Muscle of leg (tissue), 11 donors: ENCODE results near the gene CHST15. TPM values are rescaled to one million over a fixed set of nuclear protein-coding genes. Genes with fewer than 3 reads are reported as not detected.

Experiments
- DNase-seq: peaks from one replicate; pipeline ENCODE4 v3.0.0; 2013
- H3K27ac ChIP-seq: one replicate; pipeline ENCODE4 v1.5.1; 2013; ENCODE audit warnings: mild to moderate bottlenecking, low read length, control low read depth
- H3K27me3 ChIP-seq: one replicate; pipeline ENCODE4 v1.6.1; 2013; ENCODE audit warnings: low read length; ENCODE audit not compliant: control insufficient read depth, insufficient read depth
- H3K36me3 ChIP-seq: one replicate; pipeline ENCODE4 v1.6.1; 2013; ENCODE audit warnings: low read length; ENCODE audit not compliant: control insufficient read depth, insufficient read depth
- H3K4me1 ChIP-seq: one replicate; pipeline ENCODE4 v1.6.1; 2013; ENCODE audit warnings: low read length; ENCODE audit not compliant: control insufficient read depth, insufficient read depth
- H3K4me3 ChIP-seq: one replicate; pipeline ENCODE4 v1.5.1; 2013; ENCODE audit warnings: low read length, control low read depth
- H3K9me3 ChIP-seq: replicated peaks from 2 replicates; pipeline ENCODE4 v1.6.1; 2013; ENCODE audit warnings: low read depth, low read length; ENCODE audit not compliant: control insufficient read depth
- WGBS: methylation state at CpG from one replicate; pipeline ENCODE4 v1.1.5; 2013; ENCODE audit warnings: missing lambda C conversion rate; ENCODE audit not compliant: insufficient coverage; 5-methylcytosine and 5-hydroxymethylcytosine counted together
- polyA plus RNA-seq, 8 donors: library from polyadenylated mRNA; unstranded; fragments of 120-200 nt; gene quantifications; one replicate each; pipeline versions ENCODE4 v1.2.1 to v1.2.3, GENCODE V29; 2013; ENCODE audit warnings: inconsistent platforms in 1 of 8, low replicate concordance in 1 of 8; ENCODE audit not compliant: insufficient read length in 8 of 8, insufficient read depth in 1 of 8
- total RNA-seq: library from RNA; stranded (reverse); fragments of 120-200 nt; gene quantifications from one replicate; pipeline ENCODE4 v1.2.4, GENCODE V29; 2013

Gene CHST15
- total and polyA plus RNA-seq, 9 donors, result 10.6 to 19.7 (median 16.3) TPM

DNA sequence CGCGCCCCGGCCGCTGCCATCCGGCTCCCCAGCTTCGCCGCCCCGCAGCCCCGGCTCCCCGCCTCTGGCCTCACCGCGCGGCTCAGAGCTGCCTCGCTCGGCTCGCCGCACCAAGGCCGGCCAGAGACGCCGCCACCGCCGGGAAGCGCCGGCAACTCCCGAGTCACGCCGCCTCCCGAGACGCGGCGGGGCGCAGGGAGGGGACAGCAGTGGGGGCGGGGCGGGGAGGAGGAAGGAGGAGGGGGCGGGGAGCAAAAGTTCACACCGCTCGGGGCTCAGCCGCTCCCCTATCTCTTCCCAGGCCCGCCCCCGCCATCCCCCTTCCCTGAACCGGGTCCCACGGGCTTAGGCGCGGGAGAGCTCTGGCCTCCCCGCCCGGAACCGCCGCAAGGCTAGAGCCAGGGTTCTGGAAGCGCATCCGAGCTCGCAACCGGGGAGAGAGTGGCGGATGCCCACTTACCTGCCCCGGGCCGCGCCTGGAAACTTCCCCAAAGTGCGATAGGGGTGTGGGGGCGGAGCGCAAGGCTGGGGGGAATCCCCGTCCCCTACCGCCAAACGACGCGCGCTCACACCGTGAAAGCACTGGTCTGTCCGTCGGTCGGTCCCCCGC, 1.0 kb downstream of the CHST15 start:
- peak overlapping the region; percentile 59 for H3K27ac ChIP-seq
- H3K4me1 ChIP-seq, result peaks cover 35% of the 10 kb centered on the region
- H3K4me3 ChIP-seq, result peak overlapping the region; percentile 70
- H3K9me3 ChIP-seq, result peaks cover 4% of the 10 kb centered on the region
- H3K27me3 ChIP-seq, result peaks cover 47% of the 10 kb centered on the region
- DNase-seq, result peak; percentile 76
- H3K36me3 ChIP-seq, result no peaks in the 10 kb centered on the region
- under 1% methylated on average over 53 of the region's 70 CpGs for WGBS

DNA sequence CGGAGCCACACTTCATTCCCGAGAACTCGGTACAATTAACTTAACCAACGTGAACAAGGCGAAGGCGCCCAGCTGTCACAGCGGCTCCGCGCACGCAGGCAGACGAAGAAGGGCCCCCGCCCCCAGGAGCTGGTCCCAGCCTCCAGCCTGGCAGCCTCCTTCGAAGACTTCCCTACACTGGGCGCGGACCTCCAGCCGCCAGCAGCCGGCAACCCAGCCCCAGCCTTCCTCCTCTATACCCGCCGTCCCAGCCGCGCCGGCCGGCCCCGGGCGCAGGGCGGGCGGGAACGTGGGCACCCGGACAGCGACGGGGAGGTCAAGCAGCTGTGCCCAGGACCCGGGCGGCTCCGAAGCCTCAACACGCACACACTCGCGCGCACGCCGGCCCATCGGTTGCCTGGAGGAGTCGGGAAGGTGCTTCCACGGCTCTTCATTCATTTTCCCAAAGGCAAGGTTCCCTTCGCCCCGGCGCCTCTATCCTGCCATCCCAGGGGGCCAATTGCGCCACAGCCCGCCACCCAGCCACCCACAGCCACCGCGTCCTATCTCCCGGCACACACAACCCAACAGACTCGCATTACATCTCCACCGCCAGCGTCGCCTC, 1.6 kb downstream of the CHST15 start:
- WGBS, result 3% methylated on average over 48 of the region's 55 CpGs
- peaks cover 4% of the 10 kb centered on the region for H3K9me3 ChIP-seq
- peaks cover 35% of the 10 kb centered on the region for H3K4me1 ChIP-seq
- DNase-seq, result peak; percentile 48
- no peaks in the 10 kb centered on the region for H3K36me3 ChIP-seq
- peak overlapping the region; percentile 20 for H3K27ac ChIP-seq
- H3K27me3 ChIP-seq, result peaks cover 45% of the 10 kb centered on the region
- H3K4me3 ChIP-seq, result peak overlapping the region; percentile 58

DNA sequence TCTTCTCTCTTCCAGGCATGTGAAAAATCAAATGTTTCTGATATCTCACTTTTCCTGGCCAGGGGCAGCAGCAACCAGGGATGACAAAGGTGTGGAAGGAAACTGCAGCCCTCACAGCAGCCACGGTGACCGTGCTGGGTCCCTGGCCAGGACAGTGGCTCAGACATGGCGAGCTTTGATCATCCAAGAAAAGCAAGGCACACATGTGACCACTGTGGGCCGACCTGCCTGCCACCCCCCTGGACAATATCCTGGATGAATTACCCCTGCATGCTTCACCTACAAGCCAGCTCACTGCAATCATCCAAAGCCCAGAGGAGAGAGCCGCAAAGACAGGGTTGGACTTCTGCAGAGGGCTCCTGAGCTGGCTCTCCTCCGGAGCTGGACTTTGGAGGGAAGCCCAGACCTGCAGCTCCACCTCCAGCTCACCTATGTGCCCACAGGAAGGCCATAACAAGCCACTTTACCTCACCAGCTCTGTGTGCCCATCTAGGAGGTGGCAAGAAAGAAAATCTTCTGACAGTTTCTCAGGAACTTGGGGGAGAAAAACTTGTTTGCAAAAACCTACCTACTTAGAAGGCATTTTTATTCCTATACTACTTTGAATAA, 2.7 kb downstream of the CHST15 start:
- Histone ChIP-seq H3K27me3 (peaks cover 43% of the 10 kb centered on the region), H3K27ac (no peak overlapping the region), H3K36me3 (no peaks in the 10 kb centered on the region), H3K4me1 (peaks cover 35% of the 10 kb centered on the region), H3K4me3 (no peak overlapping the region), H3K9me3 (no peaks in the 10 kb centered on the region)
- DNase-seq, result no peak
- WGBS, result 51% methylated on average over 3 of the region's 6 CpGs

DNA sequence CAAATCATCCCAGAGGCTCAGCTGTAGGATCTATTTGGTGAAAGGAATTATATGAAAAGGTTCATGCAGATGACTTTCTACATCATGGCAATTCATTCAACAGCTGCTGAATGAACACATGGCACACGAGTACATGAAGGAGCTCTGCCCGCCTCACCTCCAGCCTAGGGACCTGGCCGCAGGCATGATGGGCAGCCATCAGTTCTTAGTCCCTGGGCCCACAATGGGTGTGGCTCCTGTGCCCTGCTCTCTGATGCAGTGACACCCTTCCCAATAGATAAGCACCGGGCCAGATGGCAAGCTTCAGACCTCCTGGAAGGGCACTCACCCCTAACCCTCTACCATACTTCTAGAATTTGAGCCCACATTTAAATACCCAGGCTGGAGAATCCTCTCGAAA, 3.5 kb downstream of the CHST15 start:
- no peak overlapping the region for H3K4me3 ChIP-seq
- H3K27me3 ChIP-seq, result peaks cover 43% of the 10 kb centered on the region
- H3K36me3 ChIP-seq, result no peaks in the 10 kb centered on the region
- H3K9me3 ChIP-seq, result no peaks in the 10 kb centered on the region
- WGBS, result 88% methylated on average over 5 of the region's 5 CpGs
- H3K27ac ChIP-seq, result no peak overlapping the region
- H3K4me1 ChIP-seq, result peaks cover 30% of the 10 kb centered on the region
- DNase-seq, result no peak

GRCh38 chr10:124088915-124089314, 4.5 kb downstream of the CHST15 start:
- H3K27me3 ChIP-seq, result peaks cover 39% of the 10 kb centered on the region
- no peak for DNase-seq
- WGBS, result no CpG with 5 or more reads among the region's 2 CpGs
- no peaks in the 10 kb centered on the region for H3K9me3 ChIP-seq
- no peaks in the 10 kb centered on the region for H3K36me3 ChIP-seq
- no peak overlapping the region for H3K27ac ChIP-seq
- H3K4me1 ChIP-seq, result peaks cover 26% of the 10 kb centered on the region
- H3K4me3 ChIP-seq, result no peak overlapping the region

- H3K36me3 ChIP-seq, result no peaks in the 10 kb centered on the region
- H3K27me3 ChIP-seq, result peaks cover 34% of the 10 kb centered on the region
- peaks cover 19% of the 10 kb centered on the region for H3K4me1 ChIP-seq
- 75% methylated on average over 18 of the region's 27 CpGs for WGBS
- no peaks in the 10 kb centered on the region for H3K9me3 ChIP-seq
- DNase-seq, result no peak
- no peak overlapping the region for H3K27ac ChIP-seq
- H3K4me3 ChIP-seq, result no peak overlapping the region
These were observed 5.4 kb downstream of the CHST15 start for GRCh38 chr10:124087672-124088634.

GRCh38 chr10:124086787-124087671, 6.4 kb downstream of the CHST15 start:
- H3K36me3 ChIP-seq, result no peaks in the 10 kb centered on the region
- peaks cover 30% of the 10 kb centered on the region for H3K27me3 ChIP-seq
- H3K27ac ChIP-seq, result no peak overlapping the region
- 85% methylated on average over 12 of the region's 18 CpGs for WGBS
- DNase-seq, result no peak
- peaks cover 12% of the 10 kb centered on the region for H3K4me1 ChIP-seq
- no peak overlapping the region for H3K4me3 ChIP-seq
- no peaks in the 10 kb centered on the region for H3K9me3 ChIP-seq

GRCh38 chr10:124086097-124086710, 7.2 kb downstream of the CHST15 start:
- Histone ChIP-seq H3K4me3 (no peak overlapping the region), H3K4me1 (peaks cover 8% of the 10 kb centered on the region), H3K9me3 (no peaks in the 10 kb centered on the region), H3K36me3 (no peaks in the 10 kb centered on the region), H3K27ac (no peak overlapping the region), H3K27me3 (peaks cover 22% of the 10 kb centered on the region)
- DNase-seq, result no peak
- 86% methylated on average over 11 of the region's 14 CpGs for WGBS

DNA sequence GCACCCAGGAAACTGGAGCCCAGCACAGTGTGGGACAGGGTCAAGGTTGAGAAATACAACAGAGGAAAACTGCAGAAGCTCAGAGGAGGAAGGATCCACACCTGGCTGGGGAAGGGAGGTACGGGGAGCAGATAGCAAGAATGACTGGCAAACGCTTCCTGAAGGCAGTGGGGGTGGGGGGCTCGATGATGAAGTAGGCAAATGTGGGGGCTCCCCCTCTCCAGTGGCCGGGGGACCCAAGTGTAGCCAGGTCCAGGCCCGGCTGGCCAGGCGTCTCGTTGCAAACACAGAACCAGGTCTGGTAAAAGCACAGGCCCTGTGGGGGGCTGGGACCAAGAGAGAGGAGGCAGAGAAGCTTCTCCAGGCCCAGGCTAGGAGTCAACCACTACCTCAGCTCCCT, 7.7 kb downstream of the CHST15 start:
- H3K36me3 ChIP-seq, result no peaks in the 10 kb centered on the region
- no peaks in the 10 kb centered on the region for H3K9me3 ChIP-seq
- H3K27me3 ChIP-seq, result peaks cover 18% of the 10 kb centered on the region
- H3K4me3 ChIP-seq, result no peak overlapping the region
- no peak overlapping the region for H3K27ac ChIP-seq
- peaks cover 7% of the 10 kb centered on the region for H3K4me1 ChIP-seq
- 84% methylated on average over 7 of the region's 7 CpGs for WGBS
- no peak for DNase-seq
